Esophagus squamous epithelium (tissue), 5 donors: ENCODE data around the gene PDZRN4. TPM values are rescaled to one million over a fixed set of nuclear protein-coding genes. Genes with fewer than 3 reads are reported as not detected.
"Not testable (repeated sequence)": the region's sequence is repeated elsewhere in the genome, so short reads cannot be mapped to it uniquely, and the experiment has no call there.

Experiments used
- DNase-seq: peaks from one replicate; lab custom pipeline; 2025; lab: John Stamatoyannopoulos, UW
- H3K27ac ChIP-seq, 4 donors: fragments of 200-600 bp; sonication (generic); one replicate each; pipeline ENCODE4 v1.5.1; 2016 to 2019; ENCODE audit warnings: mild to moderate bottlenecking in 1 of 4
- H3K27me3 ChIP-seq, 4 donors: fragments of 200-600 bp; sonication (generic); 1 replicate in 3 of 4; 2 replicates in 1 of 4; pipeline versions ENCODE4 v1.5.1 to v1.6.0; 2017 to 2021; ENCODE audit warnings: antibody characterized with exemption in 1 of 4
- H3K36me3 ChIP-seq, 3 donors: fragments of 200-600 bp; sonication (generic); one replicate each; pipeline ENCODE4 v1.5.1; 2016 to 2019
- H3K4me1 ChIP-seq, 3 donors: fragments of 200-600 bp; sonication (generic); one replicate each; pipeline ENCODE4 v1.5.1; 2017 to 2019
- H3K4me3 ChIP-seq, 4 donors: fragments of 200-600 bp; sonication (generic); 1 replicate in 3 of 4; 2 replicates in 1 of 4; pipeline ENCODE4 v1.5.1; 2016 to 2019; ENCODE audit warnings: mild to moderate bottlenecking in 2 of 4, moderate library complexity in 1 of 4
- H3K9me3 ChIP-seq, 3 donors: fragments of 200-600 bp; sonication (generic); one replicate each; pipeline ENCODE4 v1.5.1; 2016 to 2019
- POLR2A ChIP-seq, 4 donors: fragments of 450-650 bp; IDR thresholded peaks; one replicate each; pipeline ENCODE4 v1.6.1; 2017; ENCODE audit warnings: antibody characterized with exemption in 4 of 4, mild to moderate bottlenecking in 4 of 4, moderate library complexity in 3 of 4
- WGBS, 2 donors: methylation state at CpG; one replicate each; pipeline ENCODE4 v1.1.5; 2018; 5-methylcytosine and 5-hydroxymethylcytosine counted together
- intact Hi-C: fragments of 100-400 bp; cut with DNase I; formaldehyde crosslinking; loops from one replicate; pipeline ENCODE4 v1.15.0; 2022
- total RNA-seq, 4 donors: library from RNA; depleted of rRNA; stranded (reverse); fragments of >200 nt; gene quantifications; one replicate each; pipeline ENCODE4 v1.1.0, GENCODE V29; 2016
- TF ChIP-seq, protein P1 (sequence below), 6 experiments: fragments of 450-650 bp in 4 of 6; fragments of 200-600 bp in 2 of 6; sonication (generic) in 2 of 6; IDR thresholded peaks; one replicate each; pipeline ENCODE4 v1.5.1; 2016 to 2019; ENCODE audit warnings: antibody characterized with exemption in 6 of 6, mild to moderate bottlenecking in 4 of 6, moderate library complexity in 4 of 6
- donor health status: DM: yes; HTN: yes; CAD: no.

The PDZRN4 gene
- total RNA-seq, 4 donors from 2014 or later, result 0.31 to 22.5 (median 2.1) TPM

DNA sequence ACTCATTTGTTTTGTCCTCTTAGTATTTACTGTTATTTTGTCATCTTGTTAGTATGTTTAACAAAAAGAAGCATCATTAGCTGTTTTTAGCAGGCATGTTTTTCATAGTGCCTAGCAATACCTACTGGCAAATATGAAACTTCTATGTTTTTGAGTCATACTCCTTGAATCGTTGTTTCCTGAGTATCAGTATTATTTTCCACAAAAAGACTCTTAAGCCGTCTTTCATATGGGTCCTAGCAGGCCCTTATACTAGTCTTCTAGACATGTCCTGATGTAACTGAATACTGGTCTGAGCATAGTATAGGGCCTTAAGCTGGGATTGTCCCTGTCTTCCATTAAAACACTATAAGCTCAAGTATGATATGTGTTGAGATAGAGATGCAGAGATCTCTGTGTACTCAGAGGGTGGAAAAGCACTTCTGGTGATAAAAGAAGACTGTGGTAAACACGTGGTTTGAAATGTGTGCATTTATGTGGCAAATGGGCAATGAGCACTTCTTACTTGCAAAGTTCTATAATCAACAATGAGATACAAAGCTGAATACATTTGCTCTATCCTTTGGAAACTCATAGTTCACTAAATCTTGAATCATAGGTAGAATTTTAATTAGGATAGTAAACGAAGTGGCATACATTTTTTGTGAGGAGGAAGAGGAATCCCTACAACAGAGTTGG, 348.8 kb downstream of the PDZRN4 start:
- no peak for DNase-seq
- H3K9me3 ChIP-seq, result no peaks in the 10 kb centered on the region
- 62 to 65% methylated on average over 4 of the region's 4 CpGs for WGBS, 2 donors
- H3K27ac ChIP-seq, result no peak overlapping the region
- H3K36me3 ChIP-seq, result no peaks in the 10 kb centered on the region
- H3K4me1 ChIP-seq, result no peaks in the 10 kb centered on the region
- no peak overlapping the region for H3K4me3 ChIP-seq
- no peaks in the 10 kb centered on the region for H3K27me3 ChIP-seq
- TF ChIP-seq, protein P1, sequence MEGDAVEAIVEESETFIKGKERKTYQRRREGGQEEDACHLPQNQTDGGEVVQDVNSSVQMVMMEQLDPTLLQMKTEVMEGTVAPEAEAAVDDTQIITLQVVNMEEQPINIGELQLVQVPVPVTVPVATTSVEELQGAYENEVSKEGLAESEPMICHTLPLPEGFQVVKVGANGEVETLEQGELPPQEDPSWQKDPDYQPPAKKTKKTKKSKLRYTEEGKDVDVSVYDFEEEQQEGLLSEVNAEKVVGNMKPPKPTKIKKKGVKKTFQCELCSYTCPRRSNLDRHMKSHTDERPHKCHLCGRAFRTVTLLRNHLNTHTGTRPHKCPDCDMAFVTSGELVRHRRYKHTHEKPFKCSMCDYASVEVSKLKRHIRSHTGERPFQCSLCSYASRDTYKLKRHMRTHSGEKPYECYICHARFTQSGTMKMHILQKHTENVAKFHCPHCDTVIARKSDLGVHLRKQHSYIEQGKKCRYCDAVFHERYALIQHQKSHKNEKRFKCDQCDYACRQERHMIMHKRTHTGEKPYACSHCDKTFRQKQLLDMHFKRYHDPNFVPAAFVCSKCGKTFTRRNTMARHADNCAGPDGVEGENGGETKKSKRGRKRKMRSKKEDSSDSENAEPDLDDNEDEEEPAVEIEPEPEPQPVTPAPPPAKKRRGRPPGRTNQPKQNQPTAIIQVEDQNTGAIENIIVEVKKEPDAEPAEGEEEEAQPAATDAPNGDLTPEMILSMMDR (IDR thresholded peaks at IDR 0.05), result no peak
- no peak for TF ChIP-seq POLR2A (IDR thresholded peaks at IDR 0.05)
- intact Hi-C loops, result no loop called here

DNA sequence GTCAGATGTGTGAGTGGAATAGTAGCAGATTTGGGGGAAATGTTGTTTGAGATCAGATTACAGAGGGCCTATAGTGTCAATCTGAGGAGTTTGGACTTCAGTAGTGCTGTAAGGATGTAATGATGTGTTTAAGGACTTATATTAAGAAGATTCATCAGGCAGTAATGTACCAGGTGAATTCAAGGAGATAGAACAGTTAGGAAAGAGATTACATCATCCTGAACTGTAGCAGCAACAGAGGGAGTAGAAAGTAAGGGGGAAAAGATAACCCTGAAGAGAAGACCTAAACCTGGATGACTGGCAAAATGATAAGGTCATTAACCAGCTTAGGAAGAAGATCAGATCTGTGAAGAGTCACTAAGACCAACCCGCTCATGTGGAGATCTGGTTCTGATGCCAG, 349.4 kb downstream of the PDZRN4 start:
- intact Hi-C loops, result no loop called here
- H3K4me1 ChIP-seq, result no peaks in the 10 kb centered on the region
- no peaks in the 10 kb centered on the region for H3K36me3 ChIP-seq
- WGBS, 2 donors, result 61 to 85% methylated on average over 1 of the region's 1 CpG
- H3K27me3 ChIP-seq, result no peaks in the 10 kb centered on the region
- no peak overlapping the region for H3K27ac ChIP-seq
- H3K9me3 ChIP-seq, result no peaks in the 10 kb centered on the region
- DNase-seq, result no peak
- H3K4me3 ChIP-seq, result no peak overlapping the region
- TF ChIP-seq, protein P1 (IDR thresholded peaks at IDR 0.05), result no peak
- no peak for TF ChIP-seq POLR2A (IDR thresholded peaks at IDR 0.05)

DNA sequence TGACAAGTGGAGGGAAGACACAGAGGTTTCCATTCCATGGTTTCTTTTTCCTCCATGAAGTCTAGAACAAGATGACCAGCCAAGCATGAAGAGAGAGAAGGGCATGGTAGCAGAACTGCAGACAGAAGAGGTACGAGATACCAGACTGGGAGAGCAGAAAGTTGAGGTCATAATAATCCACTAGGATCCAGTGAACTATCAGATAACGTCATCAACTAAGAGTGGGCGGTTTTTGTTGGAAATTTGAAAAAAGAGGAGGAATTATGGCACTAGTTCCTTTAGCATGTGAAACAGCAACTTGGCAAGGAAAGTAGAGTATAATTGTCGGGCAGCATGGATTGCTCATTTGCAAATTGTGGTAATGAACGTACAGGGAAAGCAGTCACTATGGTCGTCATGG, 357.6 kb downstream of the PDZRN4 start:
- DNase-seq, result no peak
- H3K4me3 ChIP-seq, result no peak overlapping the region
- H3K4me1 ChIP-seq, result no peaks in the 10 kb centered on the region
- H3K27me3 ChIP-seq, result no peaks in the 10 kb centered on the region
- H3K36me3 ChIP-seq, result no peaks in the 10 kb centered on the region
- H3K9me3 ChIP-seq, result no peaks in the 10 kb centered on the region
- intact Hi-C loops, result no loop called here
- no peak overlapping the region for H3K27ac ChIP-seq
- TF ChIP-seq, protein P1 (IDR thresholded peaks at IDR 0.05), result no peak
- TF ChIP-seq POLR2A (IDR thresholded peaks at IDR 0.05), result no peak
- 76 to 78% methylated on average over 6 of the region's 6 CpGs for WGBS, 2 donors

DNA sequence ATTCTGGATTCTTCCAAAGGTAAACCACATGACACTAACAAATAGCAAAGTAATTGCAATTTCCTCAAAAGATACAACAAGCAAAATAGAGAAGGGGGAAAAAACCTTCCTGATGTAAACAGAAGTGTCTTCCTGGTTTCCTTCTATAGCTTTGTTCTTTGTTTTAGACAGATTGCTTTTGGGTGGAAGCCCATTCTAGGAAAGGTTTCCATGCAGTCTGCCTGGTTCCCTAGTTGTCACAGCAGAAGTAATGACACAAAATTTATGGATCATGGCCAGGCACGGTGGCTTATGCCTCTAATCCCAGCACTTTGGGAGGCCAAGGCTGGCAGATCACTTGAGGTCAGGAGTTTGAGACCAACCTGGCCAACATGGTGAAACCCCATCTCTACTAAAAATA, 359.0 kb downstream of the PDZRN4 start:
- H3K4me3 ChIP-seq, H3K27ac ChIP-seq, H3K27me3 ChIP-seq, H3K36me3 ChIP-seq, H3K4me1 ChIP-seq, DNase-seq, H3K9me3 ChIP-seq, intact Hi-C loops: not testable (repeated sequence)
- WGBS, 2 donors, result 43 to 44% methylated on average over 1 of the region's 1 CpG

DNA sequence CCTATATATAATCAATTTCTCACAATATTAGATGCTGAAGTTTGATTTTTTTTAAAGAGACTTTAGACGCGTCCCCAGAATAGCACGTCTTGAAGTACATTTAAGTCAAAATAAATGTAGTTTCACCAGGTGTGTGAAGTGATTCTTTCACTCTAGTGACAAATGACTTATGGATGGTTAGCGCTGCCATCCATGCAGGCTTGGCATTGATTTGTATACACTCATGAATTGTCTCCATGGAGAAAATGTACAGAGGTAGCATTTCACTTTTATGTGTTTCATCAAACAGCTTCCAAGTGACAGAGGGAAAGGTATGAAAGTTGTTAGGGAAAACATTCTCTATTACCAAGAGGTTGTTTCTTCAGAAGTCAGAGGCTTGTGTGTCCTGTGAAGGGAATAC, 360.8 kb downstream of the PDZRN4 start:
- TF ChIP-seq, protein P1 (IDR thresholded peaks at IDR 0.05), result no peak
- TF ChIP-seq POLR2A (IDR thresholded peaks at IDR 0.05), result no peak
- H3K4me1 ChIP-seq, result no peaks in the 10 kb centered on the region
- no peaks in the 10 kb centered on the region for H3K36me3 ChIP-seq
- no peak for DNase-seq
- H3K27ac ChIP-seq, result no peak overlapping the region
- no peaks in the 10 kb centered on the region for H3K9me3 ChIP-seq
- WGBS, 2 donors, result 86 to 97% methylated on average over 4 of the region's 4 CpGs
- H3K27me3 ChIP-seq, result no peaks in the 10 kb centered on the region
- intact Hi-C loops, result no loop called here
- no peak overlapping the region for H3K4me3 ChIP-seq

DNA sequence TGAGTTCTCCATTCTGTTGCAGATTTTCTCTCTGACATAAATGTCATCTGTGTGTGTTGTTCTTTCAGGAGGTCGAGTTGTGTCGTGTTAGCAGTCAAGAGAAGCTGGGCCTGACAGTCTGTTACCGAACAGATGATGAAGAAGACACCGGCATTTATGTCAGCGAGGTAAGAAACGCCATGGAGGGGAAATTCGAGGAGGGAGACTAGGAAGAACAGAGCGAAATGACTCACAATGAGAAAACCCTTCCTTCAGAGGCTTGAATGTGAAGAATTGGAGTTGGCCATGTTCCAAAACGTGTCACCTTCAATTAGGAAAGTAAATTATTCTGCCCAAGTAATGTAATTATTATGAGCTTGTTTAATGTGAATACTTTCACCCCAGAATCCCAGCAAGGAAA, 364.5 kb downstream of the PDZRN4 start:
- Histone ChIP-seq H3K4me3 (no peak overlapping the region), H3K36me3 (no peaks in the 10 kb centered on the region), H3K9me3 (no peaks in the 10 kb centered on the region), H3K27ac (no peak overlapping the region), H3K27me3 (no peaks in the 10 kb centered on the region), H3K4me1 (no peaks in the 10 kb centered on the region)
- 53 to 56% methylated on average over 9 of the region's 9 CpGs for WGBS, 2 donors
- TF ChIP-seq POLR2A (IDR thresholded peaks at IDR 0.05), result no peak
- TF ChIP-seq, protein P1 (IDR thresholded peaks at IDR 0.05), result no peak
- DNase-seq, result no peak
- intact Hi-C loops, result no loop called here
